ENCODE results near the gene ACSS2. TPM values are rescaled to one million over a fixed set of nuclear protein-coding genes. Genes with fewer than 3 reads are reported as not detected.
"Not testable (repeated sequence)": the region's sequence is repeated elsewhere in the genome, so short reads cannot be mapped to it uniquely, and the experiment has no call there.

Gene ACSS2
- total and polyA plus RNA-seq, 11 donors: 72.6 to 117 (median 99.7) TPM

GRCh38 chr20:34895465-34895864 lies 19.1 kb downstream of the ACSS2 start:
- no peak overlapping the region for H3K4me3 ChIP-seq
- WGBS, 4 donors: 54 to 67% (median 57%) methylated on average over 3 of the region's 3 CpGs
- peak overlapping the region in 9 of 12 donors; percentile 21 to 57 (median 43) for H3K27ac ChIP-seq
- H3K4me1 ChIP-seq: peaks cover 0 to 40% (median 20%) of the 10 kb centered on the region in 12 donors
- TF ChIP-seq POLR2A (IDR thresholded peaks at IDR 0.05): no peak
- TF ChIP-seq CTCF (IDR thresholded peaks at IDR 0.05): no peak
- H3K36me3 ChIP-seq: peaks cover 0 to 5% (median 0%) of the 10 kb centered on the region in 9 donors
- no peak for ATAC-seq
- no peaks in the 10 kb centered on the region for H3K9me3 ChIP-seq
- no peaks in the 10 kb centered on the region for H3K27me3 ChIP-seq
- intact Hi-C loops (cut with DNase I): no loop called here
- DNase-seq: no peak

- WGBS, 4 donors: 35 to 53% (median 44%) methylated on average over 1 of the region's 1 CpG
- no peak overlapping the region for H3K4me3 ChIP-seq
These were observed 19.7 kb downstream of the ACSS2 start for GRCh38 chr20:34896086-34896621.

GRCh38 chr20:34898129-34898528 lies 21.7 kb downstream of the ACSS2 start:
- H3K4me3 ChIP-seq; H3K27ac ChIP-seq; intact Hi-C loops (cut with DNase I); ATAC-seq; H3K36me3 ChIP-seq; H3K9me3 ChIP-seq; DNase-seq; H3K27me3 ChIP-seq: not testable (repeated sequence)
- peaks cover 0 to 31% (median 14%) of the 10 kb centered on the region in 12 donors for H3K4me1 ChIP-seq
- 55 to 85% (median 76%) methylated on average over 2 to 3 of the region's 3 CpGs; no CpG with 5 or more reads in 1 of the 4 donors for WGBS, 4 donors

More at GRCh38 chr20:34896086-34896621, 19.7 kb downstream of the ACSS2 start:
- H3K27me3 ChIP-seq: no peaks in the 10 kb centered on the region
- peaks cover 0 to 36% (median 20%) of the 10 kb centered on the region in 12 donors for H3K4me1 ChIP-seq
- ATAC-seq (peak; percentile 90 to 96 (median 92)), DNase-seq (peak in 3 of 5 donors; percentile 52 to 67 (median 56))
- H3K9me3 ChIP-seq: no peaks in the 10 kb centered on the region
- H3K36me3 ChIP-seq: peaks cover 0 to 9% (median 0%) of the 10 kb centered on the region in 9 donors
- TF ChIP-seq POLR2A (IDR thresholded peaks at IDR 0.05) (no peak), CTCF (IDR thresholded peaks at IDR 0.05) (no peak)
- intact Hi-C loops (cut with DNase I): no loop called here
- peak overlapping the region in 11 of 12 donors; percentile 13 to 57 (median 44) for H3K27ac ChIP-seq

- H3K9me3 ChIP-seq; DNase-seq; H3K36me3 ChIP-seq; H3K27me3 ChIP-seq; H3K4me3 ChIP-seq; intact Hi-C loops (cut with DNase I); ATAC-seq: not testable (repeated sequence)
- Histone ChIP-seq H3K27ac (peak overlapping the region in 2 of 12 donors; percentile 13 to 16), H3K4me1 (peaks cover 0 to 36% (median 15%) of the 10 kb centered on the region in 12 donors)
- WGBS, 4 donors: 90 to 97% (median 93%) methylated on average over 11 to 26 of the region's 26 CpGs
These were observed 22.3 kb downstream of the ACSS2 start for GRCh38 chr20:34898731-34899130.

GRCh38 chr20:34904202-34904621 lies 27.8 kb downstream of the ACSS2 start:
- peak overlapping the region in 8 of 12 donors; percentile 2 to 85 (median 36) for H3K27ac ChIP-seq
- peaks cover 8 to 47% (median 25%) of the 10 kb centered on the region in 12 donors for H3K4me1 ChIP-seq
- no peaks in the 10 kb centered on the region for H3K9me3 ChIP-seq
- peaks cover 0 to 9% (median 0%) of the 10 kb centered on the region in 9 donors for H3K36me3 ChIP-seq
- TF ChIP-seq CTCF (IDR thresholded peaks at IDR 0.05): no peak
- no peak for TF ChIP-seq POLR2A (IDR thresholded peaks at IDR 0.05)
- no peak overlapping the region for H3K4me3 ChIP-seq
- H3K27me3 ChIP-seq: no peaks in the 10 kb centered on the region
- no peak for DNase-seq
- ATAC-seq: no peak
- intact Hi-C loops (cut with DNase I): no loop called here
- 30 to 40% (median 32%) methylated on average over 3 of the region's 3 CpGs for WGBS, 4 donors
